Measurements from ENCODE around the gene MESP1. TPM values are rescaled to one million over a fixed set of nuclear protein-coding genes. Genes with fewer than 3 reads are reported as not detected.

MESP1 gene
- total RNA-seq, 1 experiment from 2014 or later: 8.8 TPM

DNA sequence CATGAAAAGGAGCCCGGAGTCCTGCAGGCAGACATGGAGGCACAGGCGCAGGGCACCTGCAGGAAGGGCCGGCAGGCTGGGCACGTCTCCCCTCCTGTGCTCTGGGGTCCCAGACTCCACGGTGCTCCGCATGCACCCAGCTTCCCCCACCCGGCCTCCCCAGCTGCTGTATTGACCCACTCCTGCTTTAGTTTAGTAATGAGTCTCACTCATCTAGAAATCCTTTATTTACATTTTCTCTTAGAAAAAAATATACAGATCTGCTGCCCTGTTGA, 33.6 kb upstream of the MESP1 start:
- peaks cover 8 to 59% of the 10 kb centered on the region in 2 experiments; a peak in 3 of 4 replicates for H3K4me1 ChIP-seq (ENCODE audit: control insufficient read depth in 1 of 2, insufficient read depth in 2 of 2, low read length in 2 of 2)
- DNase-seq (ENCODE audit: low read depth, low spot score) (no peak), ATAC-seq (no peak)
- H3K4me2 ChIP-seq (ENCODE audit: low read length): no peak overlapping the region
- H3K27ac ChIP-seq (ENCODE audit: low read depth, low read length): no peak overlapping the region
- intact Hi-C loops (cut with micrococcal nuclease): no loop called here
- ChIA-PET RAD21 (ENCODE audit: low non-redundant PET in 1 of 2, low total read pairs in 2 of 2, uncharacterized antibody in 2 of 2, unreplicated experiment in 2 of 2) (no interaction called here), CTCF (interaction anchor here (0.7 kb wide), 1 partner anchor 90 kb away, joined by 4 read pairs; no protein-coding TSS in a partner anchor), POLR2A (no interaction called here)
- no peaks in the 10 kb centered on the region for H3K27me3 ChIP-seq (ENCODE audit: insufficient read depth, low read length)
- H3K9me3 ChIP-seq (ENCODE audit: control insufficient read depth in 1 of 2, insufficient read depth in 1 of 2, low read depth in 1 of 2, low read length in 2 of 2): no peaks in the 10 kb centered on the region
- H4K20me1 ChIP-seq (ENCODE audit: insufficient read depth): no peaks in the 10 kb centered on the region
- no TSS peak for BruUV-seq (replicated peaks)
- no peak overlapping the region for H3K4me3 ChIP-seq (replicated peaks in 1 of 2; ENCODE audit: low read depth in 1 of 2, low read length in 2 of 2)
- no peak overlapping the region for H3K9ac ChIP-seq (ENCODE audit: low read length)
- no peaks in the 10 kb centered on the region for H3K36me3 ChIP-seq (ENCODE audit: control insufficient read depth in 1 of 2, insufficient read depth in 2 of 2, low read length in 2 of 2)
- H2AFZ ChIP-seq (ENCODE audit: low read depth, low read length, poor library complexity, severe bottlenecking): no peak overlapping the region
- TF ChIP-seq CBX3 (IDR thresholded peaks at IDR 0.05; ENCODE audit: low read depth): no peak
- no peak for TF ChIP-seq POLR2AphosphoS5 (IDR thresholded peaks at IDR 0.05; ENCODE audit: low read depth, low read length)
- TF ChIP-seq EZH2 (IDR thresholded peaks at IDR 0.05): no peak
- TF ChIP-seq SP1 (IDR thresholded peaks at IDR 0.05; ENCODE audit: low read depth): no peak
- TF ChIP-seq ELF1 (IDR thresholded peaks at IDR 0.05; ENCODE audit: borderline replicate concordance, low read depth): no peak
- TF ChIP-seq SRF (IDR thresholded peaks at IDR 0.05; ENCODE audit: low read depth): no peak
- TF ChIP-seq EGR1 (IDR thresholded peaks at IDR 0.05; ENCODE audit: low read depth): no peak
- no peak for TF ChIP-seq TCF7L2 (IDR thresholded peaks at IDR 0.05; ENCODE audit: borderline replicate concordance, extremely low read depth, insufficient read depth, insufficient read length)
- no peak for TF ChIP-seq YY1 (IDR thresholded peaks at IDR 0.05; ENCODE audit: extremely low read depth, insufficient replicate concordance, low read depth, low read length)
- TF ChIP-seq POLR2A (IDR thresholded peaks at IDR 0.05; ENCODE audit: borderline replicate concordance, extremely low read depth, insufficient read depth, insufficient read length): no peak
- no peak for TF ChIP-seq JUND (IDR thresholded peaks at IDR 0.05)
- TF ChIP-seq RAD21 (IDR thresholded peaks at IDR 0.05; ENCODE audit: low read depth): no peak
- TF ChIP-seq, protein P1, sequence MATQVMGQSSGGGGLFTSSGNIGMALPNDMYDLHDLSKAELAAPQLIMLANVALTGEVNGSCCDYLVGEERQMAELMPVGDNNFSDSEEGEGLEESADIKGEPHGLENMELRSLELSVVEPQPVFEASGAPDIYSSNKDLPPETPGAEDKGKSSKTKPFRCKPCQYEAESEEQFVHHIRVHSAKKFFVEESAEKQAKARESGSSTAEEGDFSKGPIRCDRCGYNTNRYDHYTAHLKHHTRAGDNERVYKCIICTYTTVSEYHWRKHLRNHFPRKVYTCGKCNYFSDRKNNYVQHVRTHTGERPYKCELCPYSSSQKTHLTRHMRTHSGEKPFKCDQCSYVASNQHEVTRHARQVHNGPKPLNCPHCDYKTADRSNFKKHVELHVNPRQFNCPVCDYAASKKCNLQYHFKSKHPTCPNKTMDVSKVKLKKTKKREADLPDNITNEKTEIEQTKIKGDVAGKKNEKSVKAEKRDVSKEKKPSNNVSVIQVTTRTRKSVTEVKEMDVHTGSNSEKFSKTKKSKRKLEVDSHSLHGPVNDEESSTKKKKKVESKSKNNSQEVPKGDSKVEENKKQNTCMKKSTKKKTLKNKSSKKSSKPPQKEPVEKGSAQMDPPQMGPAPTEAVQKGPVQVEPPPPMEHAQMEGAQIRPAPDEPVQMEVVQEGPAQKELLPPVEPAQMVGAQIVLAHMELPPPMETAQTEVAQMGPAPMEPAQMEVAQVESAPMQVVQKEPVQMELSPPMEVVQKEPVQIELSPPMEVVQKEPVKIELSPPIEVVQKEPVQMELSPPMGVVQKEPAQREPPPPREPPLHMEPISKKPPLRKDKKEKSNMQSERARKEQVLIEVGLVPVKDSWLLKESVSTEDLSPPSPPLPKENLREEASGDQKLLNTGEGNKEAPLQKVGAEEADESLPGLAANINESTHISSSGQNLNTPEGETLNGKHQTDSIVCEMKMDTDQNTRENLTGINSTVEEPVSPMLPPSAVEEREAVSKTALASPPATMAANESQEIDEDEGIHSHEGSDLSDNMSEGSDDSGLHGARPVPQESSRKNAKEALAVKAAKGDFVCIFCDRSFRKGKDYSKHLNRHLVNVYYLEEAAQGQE (IDR thresholded peaks at IDR 0.05; ENCODE audit: low read depth): no peak
- TF ChIP-seq SIN3A (IDR thresholded peaks at IDR 0.05; ENCODE audit: low read depth): no peak
- TF ChIP-seq, protein P2, sequence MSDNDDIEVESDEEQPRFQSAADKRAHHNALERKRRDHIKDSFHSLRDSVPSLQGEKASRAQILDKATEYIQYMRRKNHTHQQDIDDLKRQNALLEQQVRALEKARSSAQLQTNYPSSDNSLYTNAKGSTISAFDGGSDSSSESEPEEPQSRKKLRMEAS (IDR thresholded peaks at IDR 0.05): no peak
- no peak for TF ChIP-seq EZH2phosphoT487 (IDR thresholded peaks at IDR 0.05; ENCODE audit: borderline replicate concordance)
- no peak for TF ChIP-seq ZFX (IDR thresholded peaks at IDR 0.05)
- no peak for TF ChIP-seq ZNF274 (IDR thresholded peaks at IDR 0.05; ENCODE audit: low read depth, low read length)
- H3K9me2 ChIP-seq (ENCODE audit: insufficient read depth): no peaks in the 10 kb centered on the region
- H3K79me2 ChIP-seq (ENCODE audit: insufficient read depth, low read length): no peaks in the 10 kb centered on the region
